SHP77 (cell line): Measurements from ENCODE around the gene NCOR2.
A peak's percentile ranks its signal among the peaks of the same experiment; 100 is the strongest.

ENCODE experiments used
- DNase-seq, 2 experiments: peaks; one replicate each; lab custom pipeline; 2025; lab: John Stamatoyannopoulos, UW

NCOR2 gene

GRCh38 chr12:124576061-124576650 is 8.7 kb upstream of the NCOR2 start:
- DNase-seq = no peak

GRCh38 chr12:124573839-124574786 is 6.7 kb upstream of the NCOR2 start:
- no peak for DNase-seq

GRCh38 chr12:124571556-124571955 is 4.1 kb upstream of the NCOR2 start:
- no peak for DNase-seq

DNA sequence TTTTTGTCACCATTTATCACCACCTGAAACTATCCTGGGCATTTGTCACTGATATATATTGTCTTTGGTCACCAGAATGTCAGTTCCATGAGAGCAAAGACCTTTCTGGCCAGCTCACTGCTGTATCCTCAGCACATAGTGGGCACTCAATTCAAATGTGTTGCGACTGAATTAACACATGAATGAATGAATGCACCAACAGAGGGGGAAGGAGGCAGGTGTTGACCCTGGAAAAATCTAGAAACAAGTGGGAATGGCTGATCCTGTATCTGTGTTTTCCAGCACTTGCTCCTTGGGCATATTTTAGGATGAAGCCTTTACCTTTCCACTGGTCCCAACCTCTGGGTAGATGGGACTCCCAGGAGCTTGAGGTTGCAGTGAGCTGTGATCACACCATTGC is 3.4 kb upstream of the NCOR2 start:
- DNase-seq = no peak

DNA sequence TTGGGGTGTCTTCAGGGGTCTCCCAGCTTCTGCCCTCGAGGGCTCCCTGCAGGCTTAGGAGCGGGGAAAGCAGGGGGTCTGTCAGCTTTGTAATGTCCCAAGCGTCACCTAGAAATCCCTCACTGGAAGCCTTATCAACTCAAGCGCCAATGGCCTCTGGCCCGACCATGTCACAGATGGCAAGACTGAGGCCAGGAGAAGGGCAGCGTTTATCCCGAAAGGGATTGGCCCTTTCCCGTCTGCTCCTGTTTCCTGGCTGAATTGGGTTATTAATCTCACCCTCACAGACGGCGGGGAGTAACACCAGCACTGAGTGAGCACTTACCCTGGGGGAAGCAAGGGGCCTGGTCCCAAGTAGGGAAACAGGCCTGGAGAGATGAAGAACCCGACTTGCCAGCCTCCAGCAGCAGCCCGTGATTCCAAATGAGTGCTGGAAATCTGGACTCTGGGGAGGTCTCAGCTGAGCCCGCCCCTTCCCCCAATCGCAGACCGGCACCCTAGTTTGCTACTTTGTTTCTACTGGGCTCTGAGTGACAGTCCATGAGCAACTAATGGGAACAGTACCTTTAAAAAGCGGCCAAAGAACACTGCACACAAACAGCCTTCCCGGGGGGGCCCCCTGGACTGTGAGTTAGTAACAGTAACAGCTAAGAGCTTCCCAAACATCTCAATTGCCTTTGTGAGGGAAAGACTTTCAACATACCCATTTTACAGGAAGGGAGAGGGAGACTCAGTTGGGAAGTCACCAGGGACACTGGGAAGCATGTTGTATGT is 2.1 kb upstream of the NCOR2 start:
- DNase-seq = no peak

GRCh38 chr12:124568431-124569374 is 1.3 kb upstream of the NCOR2 start:
- DNase-seq = peak; percentile 17 to 34

DNA sequence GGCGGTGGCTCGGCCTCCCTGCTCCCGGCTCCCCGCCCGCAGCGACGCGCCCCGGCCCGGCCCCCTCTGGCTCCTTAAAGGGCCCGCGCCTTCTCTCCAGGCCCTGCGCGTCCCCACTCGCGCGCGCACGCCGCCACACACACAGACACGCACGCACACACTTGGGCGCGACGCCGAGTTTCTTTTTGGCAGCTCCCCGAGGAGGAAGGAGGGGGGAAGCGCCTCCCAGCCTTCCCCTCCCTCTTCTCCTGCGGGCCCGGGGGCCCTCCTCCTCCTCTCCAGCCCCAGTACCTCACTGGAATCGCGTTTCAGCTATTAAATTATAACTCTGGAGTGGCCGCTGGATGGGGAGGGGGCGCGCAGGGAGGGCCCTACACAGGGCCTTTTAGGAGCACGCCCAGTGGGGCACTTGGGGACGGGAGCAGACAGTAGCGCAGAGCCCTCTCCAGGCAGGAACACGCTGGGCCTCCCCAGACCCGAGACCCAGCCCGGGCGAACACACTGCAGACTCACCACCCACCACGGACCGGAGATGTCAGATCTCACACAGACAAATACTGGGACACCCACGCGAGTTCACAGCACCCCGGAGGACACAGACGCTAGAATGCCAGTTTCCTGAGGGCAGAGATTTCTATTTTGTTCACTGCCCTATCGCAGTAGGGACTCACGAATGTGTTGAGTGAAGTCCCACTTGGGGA is 411 bp upstream of the NCOR2 start:
- peak; percentile 66 to 73 for DNase-seq

- peak; percentile 21 to 65 for DNase-seq
Observed at GRCh38 chr12:124566161-124566996, 1.0 kb downstream of the NCOR2 start.

DNA sequence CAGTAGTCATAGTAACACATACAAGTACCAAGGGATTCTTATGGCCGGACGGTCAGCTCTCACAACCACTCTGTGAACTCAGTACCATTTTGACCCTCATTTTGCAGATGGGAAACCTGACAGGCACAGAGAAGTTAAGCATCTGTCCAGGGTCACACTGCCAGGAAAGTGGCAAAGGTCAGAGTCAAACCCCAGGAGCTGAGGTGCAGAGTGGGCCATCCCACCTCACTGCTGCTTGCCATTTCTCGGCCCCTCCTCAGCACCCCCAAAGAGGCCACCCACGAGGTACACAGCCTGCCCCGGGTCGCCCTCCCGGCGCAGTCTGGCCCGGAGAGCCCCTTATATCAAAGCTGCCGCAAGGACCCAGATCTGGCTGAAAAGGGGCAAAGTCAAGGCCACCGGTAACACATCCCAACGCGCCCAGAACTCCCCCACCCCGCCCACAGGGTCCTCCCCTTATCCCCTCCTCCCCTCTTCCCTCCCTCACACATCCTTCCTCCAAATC is 1.7 kb downstream of the NCOR2 start:
- no peak for DNase-seq

DNA sequence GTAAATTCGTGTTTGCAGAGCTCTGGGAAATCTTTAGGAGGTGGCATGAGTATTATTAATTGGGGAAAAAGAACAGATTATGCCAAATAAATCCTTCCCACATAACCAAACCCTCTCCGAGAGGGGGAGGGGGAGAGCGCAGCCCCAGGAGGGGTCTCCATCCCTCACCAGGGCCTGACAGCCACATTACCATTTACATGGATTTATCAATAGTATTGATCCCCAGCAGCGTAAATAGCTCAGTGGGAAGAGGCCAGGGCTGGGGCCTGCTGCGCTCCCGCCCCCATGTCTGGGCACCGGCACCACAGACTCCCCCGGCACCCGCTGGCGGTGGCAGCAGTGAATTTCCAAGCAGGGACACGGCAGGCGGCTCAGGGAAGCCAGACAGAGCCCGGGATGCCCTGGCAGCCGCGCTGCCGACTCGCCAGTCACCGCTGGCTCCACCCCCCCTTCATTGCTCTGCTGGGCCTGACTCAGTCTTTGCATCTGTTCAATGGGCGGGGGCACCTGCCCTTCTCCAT is 2.4 kb downstream of the NCOR2 start:
- no peak for DNase-seq

DNA sequence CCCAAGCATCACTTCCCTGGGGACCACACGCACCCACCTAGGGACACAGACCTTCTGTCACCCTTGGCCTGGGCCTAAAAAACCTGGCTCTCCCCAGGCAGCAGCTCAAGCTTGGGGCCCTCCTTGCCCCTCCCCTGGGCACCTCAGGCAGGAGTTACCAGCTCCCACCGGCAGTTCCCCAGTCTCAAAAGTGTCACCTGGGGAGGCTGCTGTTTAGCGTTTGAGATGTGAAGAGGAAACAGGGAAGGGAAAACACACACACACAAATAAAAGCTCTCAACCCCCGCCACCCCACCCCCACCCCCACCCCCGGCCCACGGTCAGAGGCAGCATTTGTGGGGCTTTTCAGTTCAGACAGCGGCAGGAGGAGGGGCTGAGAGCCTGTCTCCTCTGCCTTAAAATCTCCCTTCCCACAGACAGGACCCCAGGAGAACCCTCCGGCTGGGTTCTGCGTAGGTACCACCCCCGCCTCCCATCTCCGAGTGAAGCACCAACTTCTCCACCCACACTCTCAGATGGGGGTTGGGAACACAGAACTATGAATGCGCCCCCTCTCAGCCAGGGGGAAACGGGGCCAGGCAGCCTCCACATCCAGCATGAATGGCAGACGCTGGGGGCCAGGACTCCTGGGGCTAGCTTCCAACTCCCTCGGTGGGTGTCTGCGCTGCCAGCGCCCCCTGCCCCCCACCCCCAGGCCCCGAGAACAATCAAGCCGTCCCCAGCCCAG is 3.0 kb downstream of the NCOR2 start:
- DNase-seq = no peak

GRCh38 chr12:124563809-124564208 is 3.6 kb downstream of the NCOR2 start:
- DNase-seq = no peak

DNA sequence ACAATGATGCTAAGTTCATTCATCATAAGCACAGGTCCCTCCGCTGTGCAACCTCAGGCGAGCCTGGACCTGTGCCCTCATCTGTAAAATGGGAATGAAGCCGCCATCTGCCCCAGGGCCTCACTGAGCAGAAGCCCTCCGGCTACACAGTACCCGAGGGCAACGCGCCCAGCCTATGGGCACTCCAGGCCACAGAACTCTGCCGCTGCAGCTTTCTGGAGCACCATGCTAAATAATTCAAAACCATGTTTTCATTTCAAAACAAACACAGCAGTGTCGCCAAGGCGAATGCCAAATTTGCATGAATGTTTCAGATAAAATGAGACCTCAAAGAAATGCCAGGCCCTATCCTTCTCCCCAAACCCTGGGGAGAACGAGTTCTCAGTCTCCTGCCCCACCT is 4.0 kb downstream of the NCOR2 start:
- no peak for DNase-seq

GRCh38 chr12:124562796-124563181 is 4.6 kb downstream of the NCOR2 start:
- no peak for DNase-seq

- DNase-seq = no peak
Observed at GRCh38 chr12:124562018-124562795, 5.2 kb downstream of the NCOR2 start.

- DNase-seq = no peak
Observed at GRCh38 chr12:124561231-124561630, 6.2 kb downstream of the NCOR2 start.

DNA sequence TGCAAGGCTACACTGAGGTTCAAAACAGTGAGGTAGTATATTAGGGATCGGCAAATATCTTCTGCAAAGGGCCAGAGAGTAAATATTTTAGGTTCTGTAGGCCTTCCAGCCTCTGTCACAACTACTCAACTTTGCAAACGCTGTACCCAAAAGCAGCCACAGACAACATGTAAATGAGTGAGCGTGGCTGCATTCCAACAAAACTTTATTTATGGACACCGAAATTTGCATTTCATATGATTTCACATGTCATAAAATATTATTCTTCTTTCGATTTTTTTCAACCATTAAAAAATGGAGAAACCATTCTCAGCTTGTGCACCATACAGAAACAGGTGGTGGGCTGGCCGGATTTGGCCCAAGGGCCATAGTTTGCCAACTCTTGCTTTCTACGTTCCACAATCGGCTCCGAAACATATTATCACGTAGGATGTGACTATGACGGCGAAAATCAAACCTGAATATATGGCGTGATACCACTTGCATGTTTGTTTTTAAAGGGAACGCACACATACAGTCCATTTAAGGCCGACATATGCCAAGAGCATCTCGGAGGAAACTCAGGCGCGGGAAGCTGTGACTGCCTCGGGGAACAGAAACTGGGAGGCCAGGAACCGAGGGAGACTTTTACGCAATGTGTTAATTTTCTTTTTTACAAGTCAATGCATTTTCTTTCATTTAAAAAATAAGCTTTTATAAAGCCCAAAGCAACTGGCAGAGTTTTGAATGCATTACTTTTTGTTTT is 7.1 kb downstream of the NCOR2 start:
- no peak for DNase-seq
